C4-2B (cell line): ENCODE data around the gene ELMO2.

Source experiments
- H3K27ac ChIP-seq: fragments of 450-650 bp; 2 replicates; pipeline ENCODE4 v1.5.1; 2017
- CTCF ChIP-seq: fragments of 450-650 bp; conservative IDR thresholded peaks from 2 replicates; pipeline ENCODE4 v1.5.1; 2017; ENCODE audit warnings: mild to moderate bottlenecking
- ZFX ChIP-seq: fragments of 450-650 bp; IDR thresholded peaks from 2 replicates; pipeline ENCODE4 v1.6.1; 2017

ELMO2 gene

DNA sequence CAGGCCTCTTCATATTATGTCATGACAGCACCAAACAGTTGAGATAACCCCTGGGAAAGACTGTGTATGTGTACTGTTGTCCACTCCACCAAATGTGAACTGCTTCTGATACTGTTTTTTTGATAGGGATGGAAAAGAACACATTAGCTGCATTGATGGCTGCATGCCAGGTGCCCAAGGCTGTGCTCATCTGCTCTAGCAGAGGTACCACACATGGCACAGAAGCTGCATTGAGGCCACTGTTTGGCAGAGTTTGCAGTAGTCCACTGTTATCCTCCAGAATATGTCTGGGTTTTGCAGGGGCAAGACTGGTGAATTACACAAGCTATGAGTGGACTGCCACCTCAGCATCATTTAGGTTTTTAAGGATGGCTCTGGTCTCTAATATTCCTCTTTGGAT lies 28.2 kb upstream of the ELMO2 start:
- no peak overlapping the region for H3K27ac ChIP-seq
- TF ChIP-seq ZFX = no peak
- TF ChIP-seq CTCF = no peak

- no peak overlapping the region for H3K27ac ChIP-seq
- TF ChIP-seq CTCF = no peak
- no peak for TF ChIP-seq ZFX
These were observed 26.6 kb upstream of the ELMO2 start for GRCh38 chr20:46433051-46433450.

DNA sequence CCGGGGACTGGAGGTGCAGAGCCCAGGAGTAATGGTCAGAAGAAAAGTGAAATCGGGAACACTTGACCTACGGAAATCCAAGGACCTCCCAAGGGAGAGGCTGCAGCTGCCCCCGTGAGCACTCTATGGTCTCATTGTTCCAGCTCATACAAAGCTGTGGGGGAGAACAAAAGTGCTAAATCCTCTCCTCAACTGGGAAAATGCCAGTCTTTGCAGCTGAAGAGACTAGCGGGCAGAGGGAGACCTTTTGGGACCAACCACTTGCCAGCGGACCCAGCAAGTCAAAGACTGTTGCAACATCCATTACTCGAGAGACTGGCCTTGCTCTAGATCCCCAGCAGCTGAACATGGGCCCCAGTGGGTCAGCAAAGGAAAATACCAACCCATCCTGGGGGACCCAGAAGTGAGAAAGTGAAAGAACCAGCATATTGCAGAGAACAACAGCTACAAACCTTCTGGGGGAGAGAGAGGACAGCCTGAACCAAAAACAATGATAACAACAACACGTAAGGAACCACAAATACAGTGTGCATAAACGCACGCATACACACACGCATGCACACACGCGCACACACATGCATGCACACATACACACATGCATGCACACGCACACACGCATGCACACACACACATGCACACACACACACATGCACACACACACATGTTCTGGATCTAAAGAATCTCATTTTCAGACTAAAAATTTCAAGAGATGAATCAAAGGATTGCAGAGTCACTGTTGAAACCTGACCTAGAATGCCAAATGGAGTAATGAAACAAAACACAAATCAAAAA lies 24.7 kb upstream of the ELMO2 start:
- no peak overlapping the region for H3K27ac ChIP-seq
- TF ChIP-seq CTCF (no peak), ZFX (no peak)

- no peak for TF ChIP-seq CTCF
- TF ChIP-seq ZFX = no peak
- no peak overlapping the region for H3K27ac ChIP-seq
These were observed 21.0 kb upstream of the ELMO2 start for GRCh38 chr20:46427384-46427783.

- H3K27ac ChIP-seq = no peak overlapping the region
- TF ChIP-seq ZFX (no peak), CTCF (no peak)
These were observed 17.6 kb upstream of the ELMO2 start for GRCh38 chr20:46423882-46424482.

GRCh38 chr20:46423342-46423741 lies 16.9 kb upstream of the ELMO2 start:
- TF ChIP-seq CTCF (no peak), ZFX (no peak)
- no peak overlapping the region for H3K27ac ChIP-seq

- H3K27ac ChIP-seq = no peak overlapping the region
- TF ChIP-seq ZFX (no peak), CTCF (no peak)
These were observed 14.5 kb upstream of the ELMO2 start for GRCh38 chr20:46420878-46421277.
